Fibroblast of lung (primary cell): ENCODE measurements around the gene GALR1. TPM values are rescaled to one million over a fixed set of nuclear protein-coding genes. Genes with fewer than 3 reads are reported as not detected.

Experiments
- DNase-seq, 2 donors: peaks; one replicate each; pipeline versions ENCODE4 v3.0.0 to v3.0.0-alpha.2; 2010; ENCODE audit warnings: low read depth in 2 of 2
- H2AFZ ChIP-seq: 2 replicates; pipeline ENCODE4 v1.5.1; 2012; ENCODE audit warnings: low read length, control low read depth, inconsistent platforms
- H3K27ac ChIP-seq: 2 replicates; pipeline ENCODE4 v1.5.1; 2011; ENCODE audit warnings: low read length, control low read depth; ENCODE audit not compliant: insufficient read depth
- H3K27me3 ChIP-seq: 2 replicates; pipeline ENCODE4 v1.5.1; 2011; ENCODE audit warnings: mild to moderate bottlenecking, low read length; ENCODE audit not compliant: control insufficient read depth, insufficient read depth
- H3K36me3 ChIP-seq: 2 replicates; pipeline ENCODE4 v1.5.1; 2011; ENCODE audit warnings: low read length; ENCODE audit not compliant: control insufficient read depth, insufficient read depth
- H3K4me1 ChIP-seq: 2 replicates; pipeline ENCODE4 v1.5.1; 2011; ENCODE audit warnings: low read length; ENCODE audit not compliant: control insufficient read depth, insufficient read depth; ENCODE audit errors: extremely low read depth
- H3K4me2 ChIP-seq: 2 replicates; pipeline ENCODE4 v1.5.1; 2011; ENCODE audit warnings: low read length, control low read depth; ENCODE audit not compliant: insufficient read depth; ENCODE audit errors: extremely low read depth
- H3K4me3 ChIP-seq, 4 experiments: fragments of 200-600 bp in 1 of 4; sonication (generic) in 1 of 4; replicated peaks in 1 of 4; 2 replicates each; pipeline ENCODE4 v1.5.1; 2011 to 2016; ENCODE audit warnings: low read length in 4 of 4, low read depth in 3 of 4, mild to moderate bottlenecking in 3 of 4, control low read depth in 2 of 4, inconsistent platforms in 1 of 4, mixed read lengths in 1 of 4; ENCODE audit not compliant: insufficient read depth in 1 of 4; ENCODE audit errors: control extremely low read depth in 1 of 4
- H3K79me2 ChIP-seq: 2 replicates; pipeline ENCODE4 v1.5.1; 2012; ENCODE audit warnings: mild to moderate bottlenecking, low read length, inconsistent platforms; ENCODE audit not compliant: control insufficient read depth, insufficient read depth
- H3K9ac ChIP-seq: 2 replicates; pipeline ENCODE4 v1.5.1; 2011; ENCODE audit warnings: mild to moderate bottlenecking, low read length, control low read depth; ENCODE audit not compliant: insufficient read depth
- H3K9me3 ChIP-seq: 2 replicates; pipeline ENCODE4 v1.5.1; 2012; ENCODE audit warnings: low read depth, low read length; ENCODE audit not compliant: control insufficient read depth, insufficient read depth
- H4K20me1 ChIP-seq: 2 replicates; pipeline ENCODE4 v1.5.1; 2011; ENCODE audit warnings: low read length; ENCODE audit not compliant: control insufficient read depth, insufficient read depth; ENCODE audit errors: extremely low read depth
- EZH2 ChIP-seq: IDR thresholded peaks from 2 replicates; pipeline ENCODE4 v1.5.1; 2012; ENCODE audit warnings: low read length, control low read depth, mild to moderate bottlenecking; ENCODE audit errors: missing control alignments
- polyA plus RNA-seq, 2 donors: library from polyadenylated mRNA; depleted of rRNA in 1 of 2; stranded (reverse) in 1 of 2; unstranded in 1 of 2; fragments of >200 nt; gene quantifications; 2 replicates each; pipeline ENCODE4 v1.2.1, GENCODE V29; 2011 to 2012; ENCODE audit warnings: missing spikeins in 1 of 2
- total RNA-seq: library from RNA; depleted of rRNA; stranded (reverse); fragments of >200 nt; gene quantifications from 2 replicates; pipeline ENCODE4 v1.2.1, GENCODE V29; 2014
- TF ChIP-seq, protein P1 (sequence below), 2 donors: IDR thresholded peaks in 1 of 2; conservative IDR thresholded peaks in 1 of 2; 1 replicate in 1 of 2; 2 replicates in 1 of 2; pipeline ENCODE4 v1.5.1; 2011 to 2012; ENCODE audit warnings: low read length in 2 of 2, control low read depth in 1 of 2, inconsistent platforms in 1 of 2, low read depth in 1 of 2, mild to moderate bottlenecking in 1 of 2

The GALR1 gene
- total and polyA plus RNA-seq, 2 donors (not counting 1 experiment from before 2014, with no cell fraction given): not detected

DNA sequence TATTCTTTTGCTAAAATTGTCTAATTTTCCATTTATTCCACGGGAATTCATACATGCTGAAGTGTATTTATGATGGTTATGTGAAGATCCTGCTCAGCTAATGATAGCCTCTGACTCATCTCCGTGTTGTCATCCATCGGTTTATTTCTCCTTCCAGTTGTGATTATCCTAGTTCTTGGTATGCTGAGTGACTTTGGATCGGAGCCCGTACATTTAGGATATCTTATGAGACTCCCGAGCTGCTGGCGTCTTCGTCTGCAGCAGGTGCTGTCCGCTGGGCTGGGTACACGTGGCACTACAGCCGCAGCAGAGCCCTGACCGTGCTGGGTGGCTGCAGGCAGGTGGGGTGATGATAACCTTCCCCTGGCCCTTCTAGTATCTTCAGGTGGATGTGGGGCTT, 40.1 kb upstream of the GALR1 start:
- H3K4me2 ChIP-seq: no peak overlapping the region
- H3K9me3 ChIP-seq: no peaks in the 10 kb centered on the region
- peaks cover 19% of the 10 kb centered on the region for H3K4me1 ChIP-seq
- H2AFZ ChIP-seq: no peak overlapping the region
- H3K36me3 ChIP-seq: no peaks in the 10 kb centered on the region
- no peak overlapping the region for H3K9ac ChIP-seq
- no peaks in the 10 kb centered on the region for H4K20me1 ChIP-seq
- H3K4me3 ChIP-seq: no peak overlapping the region
- no peaks in the 10 kb centered on the region for H3K79me2 ChIP-seq
- H3K27me3 ChIP-seq: no peaks in the 10 kb centered on the region
- peak overlapping the region; percentile 61 for H3K27ac ChIP-seq
- peak; percentile 42 to 53 for DNase-seq
- no peak for TF ChIP-seq EZH2
- TF ChIP-seq, protein P1, sequence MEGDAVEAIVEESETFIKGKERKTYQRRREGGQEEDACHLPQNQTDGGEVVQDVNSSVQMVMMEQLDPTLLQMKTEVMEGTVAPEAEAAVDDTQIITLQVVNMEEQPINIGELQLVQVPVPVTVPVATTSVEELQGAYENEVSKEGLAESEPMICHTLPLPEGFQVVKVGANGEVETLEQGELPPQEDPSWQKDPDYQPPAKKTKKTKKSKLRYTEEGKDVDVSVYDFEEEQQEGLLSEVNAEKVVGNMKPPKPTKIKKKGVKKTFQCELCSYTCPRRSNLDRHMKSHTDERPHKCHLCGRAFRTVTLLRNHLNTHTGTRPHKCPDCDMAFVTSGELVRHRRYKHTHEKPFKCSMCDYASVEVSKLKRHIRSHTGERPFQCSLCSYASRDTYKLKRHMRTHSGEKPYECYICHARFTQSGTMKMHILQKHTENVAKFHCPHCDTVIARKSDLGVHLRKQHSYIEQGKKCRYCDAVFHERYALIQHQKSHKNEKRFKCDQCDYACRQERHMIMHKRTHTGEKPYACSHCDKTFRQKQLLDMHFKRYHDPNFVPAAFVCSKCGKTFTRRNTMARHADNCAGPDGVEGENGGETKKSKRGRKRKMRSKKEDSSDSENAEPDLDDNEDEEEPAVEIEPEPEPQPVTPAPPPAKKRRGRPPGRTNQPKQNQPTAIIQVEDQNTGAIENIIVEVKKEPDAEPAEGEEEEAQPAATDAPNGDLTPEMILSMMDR (conservative IDR thresholded peaks at IDR 0.05 in 1 of 2, IDR thresholded peaks at IDR 0.05 in 1 of 2; ENCODE audit: low read depth in 1 of 2, low read length in 2 of 2): no peak

DNA sequence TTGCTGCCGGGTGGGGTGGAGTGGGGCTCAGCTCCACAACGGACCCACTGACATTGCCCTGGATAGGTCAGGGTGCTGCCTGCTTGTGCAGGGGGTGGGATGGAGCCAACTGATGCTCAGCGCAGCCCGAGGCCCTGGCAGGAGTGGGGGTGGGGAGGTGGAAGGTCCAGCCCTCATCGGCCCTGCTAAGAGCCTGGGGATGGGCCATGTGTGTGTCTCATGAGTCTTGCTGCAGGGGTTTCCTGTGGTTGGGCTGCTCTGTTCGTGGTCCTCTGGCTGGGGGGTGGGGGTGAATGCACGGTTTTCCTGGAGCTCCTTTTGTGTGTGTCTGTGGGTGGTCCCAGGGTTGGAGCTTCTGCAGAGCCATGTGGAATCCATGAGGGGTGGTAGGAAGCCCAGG, 39.4 kb upstream of the GALR1 start:
- Histone ChIP-seq H3K9ac (no peak overlapping the region), H4K20me1 (no peaks in the 10 kb centered on the region), H2AFZ (no peak overlapping the region), H3K36me3 (no peaks in the 10 kb centered on the region), H3K4me1 (peaks cover 19% of the 10 kb centered on the region), H3K4me2 (no peak overlapping the region), H3K27me3 (no peaks in the 10 kb centered on the region), H3K79me2 (no peaks in the 10 kb centered on the region), H3K4me3 (no peak overlapping the region), H3K9me3 (no peaks in the 10 kb centered on the region), H3K27ac (no peak overlapping the region)
- DNase-seq: no peak
- TF ChIP-seq, protein P1 (conservative IDR thresholded peaks at IDR 0.05 in 1 of 2, IDR thresholded peaks at IDR 0.05 in 1 of 2; ENCODE audit: low read depth in 1 of 2, low read length in 2 of 2): no peak
- TF ChIP-seq EZH2: no peak

DNA sequence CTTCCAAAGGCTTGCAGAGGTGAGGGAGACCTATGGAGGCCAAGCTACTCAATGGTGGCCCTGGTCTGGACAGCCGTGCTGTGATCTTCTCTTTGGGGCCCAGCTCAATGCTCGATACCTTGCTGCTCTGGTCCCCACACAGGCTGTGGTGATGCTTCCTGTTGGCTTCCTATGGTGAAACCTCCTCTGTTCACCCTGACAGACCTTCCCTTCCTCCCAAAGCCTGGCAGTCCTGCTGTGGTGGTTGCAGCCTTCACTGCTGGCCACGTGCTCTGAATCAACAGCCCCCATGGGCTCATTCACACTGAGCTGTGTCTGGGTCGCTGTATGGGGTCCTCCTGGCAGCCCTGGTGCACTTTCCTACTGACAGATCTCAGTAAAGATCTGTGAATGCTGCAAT, 31.0 kb upstream of the GALR1 start:
- Histone ChIP-seq H3K9me3 (no peaks in the 10 kb centered on the region), H3K27me3 (no peaks in the 10 kb centered on the region), H3K9ac (no peak overlapping the region), H3K4me2 (no peak overlapping the region), H4K20me1 (no peaks in the 10 kb centered on the region), H3K79me2 (no peaks in the 10 kb centered on the region), H2AFZ (no peak overlapping the region), H3K27ac (no peak overlapping the region), H3K36me3 (no peaks in the 10 kb centered on the region), H3K4me1 (no peaks in the 10 kb centered on the region), H3K4me3 (no peak overlapping the region)
- DNase-seq: no peak
- TF ChIP-seq, protein P1 (conservative IDR thresholded peaks at IDR 0.05 in 1 of 2, IDR thresholded peaks at IDR 0.05 in 1 of 2; ENCODE audit: low read depth in 1 of 2, low read length in 2 of 2): no peak
- TF ChIP-seq EZH2: no peak
